ENCODE results near the gene BLM.
A peak's percentile ranks its signal among the peaks of the same experiment; 100 is the strongest.

The BLM gene

DNA sequence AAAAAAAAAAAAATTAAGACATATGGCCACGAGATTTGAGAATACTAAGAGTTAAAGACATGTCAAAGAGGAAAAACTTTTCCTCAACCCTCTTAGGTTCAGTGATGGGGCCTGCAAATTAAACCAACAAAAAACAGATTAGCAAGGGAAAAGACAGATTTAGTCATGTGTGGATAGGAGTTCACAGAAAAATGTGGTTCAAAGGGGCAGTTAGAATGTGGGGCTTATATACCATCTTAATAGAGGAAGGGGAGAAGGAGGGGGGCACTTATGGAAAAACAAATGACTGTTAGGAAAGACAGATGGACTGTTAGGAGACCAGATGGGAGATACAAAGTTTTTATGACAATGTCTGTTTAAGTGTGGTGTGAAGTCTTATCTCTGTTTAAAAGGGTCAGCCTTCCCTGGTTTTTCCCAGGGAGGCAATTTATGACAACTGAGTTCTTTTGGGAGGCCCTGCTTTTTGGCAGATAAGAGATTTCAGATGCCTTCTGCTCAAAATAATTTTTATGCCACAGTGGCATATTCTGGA lies 82.6 kb downstream of the BLM start:
- DNase-seq = no peak

DNA sequence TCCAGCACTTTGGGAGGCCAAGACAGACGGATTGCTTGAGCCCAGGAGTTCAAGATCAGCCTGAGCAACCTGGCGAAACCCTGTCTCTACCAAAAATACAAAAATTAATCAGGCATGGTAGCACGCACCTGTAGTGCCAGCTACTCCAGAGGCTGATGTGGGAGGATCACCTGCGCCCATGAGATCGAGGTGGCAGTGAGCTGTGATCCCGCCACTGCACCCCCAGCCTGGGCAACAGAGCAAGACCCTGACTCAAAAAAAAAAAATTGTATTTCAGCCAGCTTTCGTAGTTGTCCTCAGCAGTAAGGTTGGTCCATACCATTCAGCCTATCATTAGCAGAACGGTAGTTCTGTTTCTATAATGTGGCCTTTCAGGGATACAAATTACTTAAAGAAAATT lies 84.7 kb downstream of the BLM start:
- no peak for DNase-seq

DNA sequence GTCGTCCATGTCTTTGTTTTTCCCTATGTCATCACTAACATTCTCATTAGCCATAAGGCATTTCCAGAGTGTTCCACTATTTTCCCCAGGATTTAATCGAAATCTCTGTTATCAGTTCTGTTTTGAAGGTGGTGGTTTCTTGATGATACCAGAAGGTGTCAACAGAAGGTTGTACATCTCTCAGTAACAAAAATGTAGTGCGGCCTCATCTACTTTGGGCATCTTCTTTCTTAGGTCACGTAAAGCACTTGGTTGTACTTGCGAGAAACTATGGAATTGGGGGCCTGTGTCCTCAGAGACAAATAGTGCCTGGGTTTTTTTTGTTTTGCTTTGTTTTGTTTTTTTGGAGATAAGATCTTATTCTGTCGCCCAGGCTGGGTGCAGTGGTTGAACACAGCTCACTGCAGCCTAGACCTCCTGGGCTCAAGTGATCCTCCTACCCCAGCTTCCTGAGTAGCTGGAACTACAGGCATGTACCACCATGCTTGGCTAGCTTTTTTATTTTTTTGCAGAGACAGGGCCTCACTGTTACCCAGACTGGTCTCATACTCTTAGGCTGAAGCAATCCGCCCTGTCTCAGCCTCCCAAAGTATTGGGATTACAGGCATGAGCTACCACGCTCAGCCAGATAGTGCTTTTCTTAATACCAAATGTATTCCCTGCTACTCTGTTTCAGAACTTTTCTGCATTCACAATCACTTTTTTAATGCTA lies 90.1 kb downstream of the BLM start:
- DNase-seq = no peak

DNA sequence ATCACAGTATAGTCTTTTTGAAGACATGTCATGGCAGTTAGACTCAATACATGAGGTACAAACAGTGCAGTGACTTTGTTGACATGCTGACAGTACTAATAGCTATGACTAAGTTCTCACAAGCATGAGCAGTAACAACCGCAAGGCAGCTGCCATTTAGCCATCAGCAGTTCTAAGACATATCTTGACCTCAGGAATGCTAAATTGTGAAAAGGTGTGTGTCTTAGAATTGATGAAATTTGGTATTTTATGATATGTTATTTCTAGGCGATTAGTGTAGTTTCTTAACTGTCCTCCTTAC lies 90.6 kb downstream of the BLM start:
- DNase-seq = no peak

DNA sequence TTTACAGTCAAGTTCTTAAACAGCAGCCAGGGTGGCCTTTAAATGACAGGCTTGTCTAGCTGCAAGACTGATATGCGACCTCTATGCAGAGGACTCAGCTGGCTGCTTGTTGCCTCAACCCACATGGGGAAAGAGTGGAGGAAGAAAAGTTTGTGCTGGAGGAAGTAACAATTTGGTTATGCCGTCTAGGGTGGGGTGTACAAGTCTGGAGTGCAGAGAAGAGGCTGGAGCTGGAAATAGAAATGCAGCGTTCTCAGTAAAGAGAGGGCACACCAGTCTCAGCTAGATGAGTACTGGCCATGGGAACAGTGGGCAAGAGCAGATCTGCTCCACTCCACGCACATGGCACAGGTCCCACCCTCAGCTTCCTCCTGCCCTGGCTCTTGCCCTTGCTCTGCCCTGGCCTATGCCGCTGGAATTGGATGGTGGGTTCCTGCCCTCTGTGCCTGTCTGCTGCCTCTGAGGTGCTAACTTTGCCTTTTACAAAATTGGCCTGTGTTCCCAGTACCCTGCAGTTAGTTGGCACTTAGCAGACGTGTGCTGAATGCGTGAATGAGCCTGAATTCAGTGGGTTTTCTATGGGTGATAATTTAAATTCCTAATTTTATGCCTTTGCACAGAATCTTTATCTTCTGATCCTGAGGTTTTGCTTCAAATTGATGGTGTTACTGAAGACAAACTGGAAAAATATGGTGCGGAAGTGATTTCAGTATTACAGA lies 91.5 kb downstream of the BLM start:
- no peak for DNase-seq

DNA sequence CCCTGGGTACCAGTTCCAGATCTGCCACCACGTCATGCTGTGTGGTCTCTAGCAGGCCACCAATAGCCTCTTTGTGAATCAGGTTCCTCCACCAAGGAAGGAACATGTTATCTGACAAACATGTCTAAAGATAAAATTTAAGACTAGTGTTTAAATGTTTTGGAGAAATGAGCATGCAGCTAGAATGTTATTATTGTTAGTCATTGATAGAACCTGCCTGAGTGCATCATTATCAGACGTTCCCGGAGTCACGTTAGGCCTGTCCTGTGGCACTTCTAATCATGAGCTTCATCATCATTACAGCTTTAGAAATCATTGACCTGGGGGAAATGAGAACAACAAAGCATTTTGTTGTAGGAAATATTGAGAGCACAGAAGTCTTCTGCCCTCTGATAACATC lies 92.4 kb downstream of the BLM start:
- no peak for DNase-seq

DNA sequence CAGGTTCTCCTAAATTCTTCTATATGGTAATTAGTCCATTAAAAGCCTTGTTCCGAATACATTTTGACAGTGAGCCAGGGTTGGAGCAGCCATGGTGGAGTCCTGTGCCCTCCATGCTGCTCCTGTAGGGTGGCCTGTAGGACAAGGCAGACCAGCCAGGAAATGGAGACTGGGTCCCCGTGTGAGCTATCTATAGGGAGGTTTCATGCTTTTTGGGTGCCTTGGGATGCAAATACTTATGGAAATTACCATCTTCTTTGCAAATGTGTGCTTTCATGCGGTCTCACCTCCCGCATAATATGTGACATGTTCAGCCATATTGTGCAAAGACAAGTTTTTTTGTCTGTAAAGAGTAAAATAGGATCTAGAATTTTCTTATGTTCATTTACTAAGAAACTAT lies 93.2 kb downstream of the BLM start:
- no peak for DNase-seq

DNA sequence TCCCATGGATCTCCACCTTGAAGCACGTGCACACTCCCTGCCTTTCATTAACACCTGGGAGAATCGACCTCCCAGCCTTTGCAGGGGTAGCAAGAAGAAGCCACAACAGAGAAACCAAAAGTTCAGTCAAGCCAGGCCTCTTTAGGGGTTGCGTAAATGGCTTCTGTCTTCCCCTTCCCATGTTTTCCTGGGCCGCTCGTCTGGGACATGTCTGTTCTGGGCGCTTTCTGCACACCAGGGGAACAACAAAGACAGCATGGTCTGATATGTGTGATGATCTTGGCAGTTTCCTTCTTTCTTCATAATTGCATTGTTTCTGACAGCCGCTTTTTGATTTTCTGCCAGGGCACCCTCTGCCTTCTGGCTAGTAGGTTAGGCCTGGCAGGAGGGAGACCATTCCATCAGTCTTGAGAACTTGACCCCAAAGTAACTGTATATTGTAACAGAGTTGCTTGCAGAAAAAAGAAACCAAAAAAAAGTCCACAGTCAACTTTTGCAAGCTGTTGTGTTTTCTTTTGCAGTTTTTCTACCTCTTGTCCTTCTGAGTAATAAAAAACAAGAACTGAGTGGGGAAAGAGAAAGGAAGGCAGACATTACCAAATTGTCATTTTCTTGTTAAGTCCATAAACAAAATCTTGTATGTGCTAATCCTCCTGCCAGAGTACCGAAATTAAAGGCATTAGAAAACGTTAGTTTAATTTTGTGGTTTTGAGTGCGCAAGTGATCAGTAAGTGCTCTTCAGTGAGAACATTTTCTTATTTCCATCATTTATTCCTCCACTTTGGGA lies 95.2 kb downstream of the BLM start:
- DNase-seq = no peak

DNA sequence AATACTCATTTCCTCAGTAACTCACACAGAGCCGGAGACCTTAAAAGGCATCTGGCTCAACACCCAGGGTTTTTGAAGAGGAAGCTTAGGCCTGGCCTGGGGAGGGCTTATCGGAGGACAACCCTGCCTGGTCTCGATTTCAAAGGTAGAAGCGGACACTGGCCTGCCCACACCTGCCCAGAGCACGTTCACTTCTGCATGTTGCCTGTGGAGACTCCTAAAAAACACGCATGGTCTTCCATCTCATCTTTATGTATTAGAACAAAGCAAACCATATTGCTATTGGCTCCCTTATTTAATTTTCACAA lies 95.8 kb downstream of the BLM start:
- no peak for DNase-seq

DNA sequence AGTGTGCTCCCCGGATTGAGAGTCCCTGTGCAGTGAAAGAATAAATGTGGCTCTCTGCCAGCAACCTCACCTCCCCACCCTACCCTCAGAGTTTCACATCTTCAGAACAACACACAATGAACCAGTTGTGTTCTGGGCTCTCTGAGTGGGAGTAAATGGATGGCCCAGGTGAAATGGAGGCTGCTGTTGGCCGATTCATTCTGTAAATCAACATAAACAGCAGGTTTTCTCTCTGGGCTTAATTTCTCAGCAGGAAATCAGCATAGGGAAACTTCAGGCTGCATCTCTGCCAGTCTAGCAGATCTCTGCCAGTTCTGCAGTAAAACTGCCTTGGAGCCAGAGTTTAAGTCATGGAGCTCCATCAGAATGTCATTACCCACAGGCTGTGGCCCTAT lies 96.6 kb downstream of the BLM start:
- DNase-seq = no peak

DNA sequence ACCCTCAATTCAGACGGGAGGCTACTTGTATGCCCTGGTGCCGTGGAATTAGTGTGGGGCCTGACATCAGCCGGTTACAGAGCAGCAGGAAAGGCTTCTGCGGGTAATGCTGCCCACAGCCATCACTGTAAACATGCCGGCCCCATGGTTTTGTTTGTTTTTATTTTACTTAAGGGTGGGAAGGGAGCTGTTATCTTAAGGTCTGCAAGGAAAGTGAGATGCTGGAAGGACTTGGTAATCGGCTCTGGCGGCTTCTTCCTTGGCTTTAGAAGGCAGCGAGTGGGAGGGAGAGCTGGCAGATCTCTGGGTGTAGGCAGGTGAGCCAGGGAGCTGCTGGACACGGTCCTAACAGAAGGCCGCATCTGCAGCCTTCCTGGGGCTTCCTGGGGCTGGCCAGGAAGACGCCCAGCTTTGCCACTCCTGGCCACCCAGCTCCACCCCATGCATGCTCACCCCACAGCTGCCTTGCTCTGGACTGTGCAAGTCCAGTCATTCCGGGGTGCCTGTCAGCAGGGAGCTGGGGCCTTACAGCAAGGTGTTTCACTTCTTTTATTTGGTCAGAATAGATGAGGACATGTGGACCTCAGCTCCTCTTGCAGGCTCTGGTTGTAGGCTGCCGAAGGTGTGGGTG lies 97.2 kb downstream of the BLM start:
- no peak for DNase-seq

DNA sequence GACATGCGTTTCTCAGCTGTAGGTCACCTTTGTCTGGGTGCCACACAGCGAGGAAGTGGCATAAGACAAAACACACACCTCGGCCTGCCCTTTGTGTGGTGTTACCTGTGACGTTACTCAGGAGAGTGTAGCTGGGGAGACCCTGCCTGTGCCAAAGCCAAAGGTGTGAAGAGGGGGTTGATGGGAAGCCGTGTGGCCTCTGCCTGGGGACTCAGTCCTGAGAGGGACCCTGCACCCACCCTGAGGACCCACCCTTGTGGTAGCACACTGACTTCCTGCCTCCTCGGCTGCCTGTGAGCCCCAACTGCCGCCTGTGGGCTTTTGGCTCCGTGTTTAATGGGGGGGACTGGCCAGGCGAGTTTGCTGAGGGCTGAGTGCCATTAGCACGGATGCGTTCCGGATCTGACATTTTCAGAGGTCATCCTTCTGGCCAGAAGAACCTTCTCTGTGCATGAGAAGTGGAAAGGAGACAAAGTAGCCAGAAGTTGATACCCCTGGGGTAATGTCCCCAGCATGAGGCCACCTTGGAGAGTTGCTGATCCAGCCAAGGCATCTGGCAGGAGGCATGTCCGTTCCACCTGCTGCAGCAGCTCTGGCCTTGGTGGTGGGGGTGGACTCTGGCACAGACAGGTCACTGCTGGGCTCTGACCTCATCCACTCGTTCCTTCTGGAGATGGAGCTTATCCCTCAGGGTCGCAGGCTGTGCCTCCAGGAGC lies 99.4 kb downstream of the BLM start:
- DNase-seq = no peak

DNA sequence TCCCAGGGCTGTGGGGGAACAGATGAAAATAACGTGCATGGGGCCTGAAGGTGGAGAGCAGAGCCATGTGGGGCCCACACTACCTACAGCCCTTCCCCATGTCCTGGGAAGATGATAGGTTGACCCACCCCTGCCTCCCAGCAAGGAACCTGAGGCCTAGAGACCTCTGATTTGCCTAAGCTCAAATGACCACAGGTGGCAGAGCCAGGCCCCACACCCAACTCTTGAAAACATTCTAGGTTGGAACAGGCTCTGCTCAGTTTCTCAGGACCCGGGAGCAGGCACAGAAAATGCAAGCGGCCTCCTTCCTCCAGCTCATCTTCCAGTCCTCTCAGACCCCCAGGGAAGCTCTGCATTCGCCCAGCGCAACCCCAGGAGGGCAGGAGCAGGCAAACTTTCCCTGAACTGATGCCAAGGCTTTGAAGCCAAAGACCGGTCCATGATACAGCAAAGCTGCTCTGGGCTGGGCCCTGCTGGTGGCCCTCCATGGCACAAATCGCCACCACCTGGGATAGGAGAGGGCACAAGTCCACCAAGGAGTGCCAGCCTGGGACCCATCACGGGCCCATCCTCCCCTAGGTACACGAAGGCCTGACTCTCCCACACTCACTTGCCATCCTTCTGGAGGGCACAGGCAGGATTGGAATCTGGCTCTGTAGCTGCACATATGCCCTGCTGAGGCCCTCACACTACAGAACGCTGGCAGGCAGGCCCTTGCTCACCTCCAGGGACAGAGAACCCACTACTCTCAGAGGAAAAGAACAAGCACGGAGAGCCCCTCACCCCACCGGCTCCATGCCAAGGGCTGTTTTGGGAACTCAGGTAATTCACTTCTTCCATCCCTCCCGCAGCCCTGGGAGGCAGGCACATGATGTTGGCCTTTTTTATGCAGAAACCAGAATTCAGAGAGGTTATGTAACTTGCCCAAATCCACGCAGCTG lies 100.2 kb downstream of the BLM start:
- DNase-seq = no peak

DNA sequence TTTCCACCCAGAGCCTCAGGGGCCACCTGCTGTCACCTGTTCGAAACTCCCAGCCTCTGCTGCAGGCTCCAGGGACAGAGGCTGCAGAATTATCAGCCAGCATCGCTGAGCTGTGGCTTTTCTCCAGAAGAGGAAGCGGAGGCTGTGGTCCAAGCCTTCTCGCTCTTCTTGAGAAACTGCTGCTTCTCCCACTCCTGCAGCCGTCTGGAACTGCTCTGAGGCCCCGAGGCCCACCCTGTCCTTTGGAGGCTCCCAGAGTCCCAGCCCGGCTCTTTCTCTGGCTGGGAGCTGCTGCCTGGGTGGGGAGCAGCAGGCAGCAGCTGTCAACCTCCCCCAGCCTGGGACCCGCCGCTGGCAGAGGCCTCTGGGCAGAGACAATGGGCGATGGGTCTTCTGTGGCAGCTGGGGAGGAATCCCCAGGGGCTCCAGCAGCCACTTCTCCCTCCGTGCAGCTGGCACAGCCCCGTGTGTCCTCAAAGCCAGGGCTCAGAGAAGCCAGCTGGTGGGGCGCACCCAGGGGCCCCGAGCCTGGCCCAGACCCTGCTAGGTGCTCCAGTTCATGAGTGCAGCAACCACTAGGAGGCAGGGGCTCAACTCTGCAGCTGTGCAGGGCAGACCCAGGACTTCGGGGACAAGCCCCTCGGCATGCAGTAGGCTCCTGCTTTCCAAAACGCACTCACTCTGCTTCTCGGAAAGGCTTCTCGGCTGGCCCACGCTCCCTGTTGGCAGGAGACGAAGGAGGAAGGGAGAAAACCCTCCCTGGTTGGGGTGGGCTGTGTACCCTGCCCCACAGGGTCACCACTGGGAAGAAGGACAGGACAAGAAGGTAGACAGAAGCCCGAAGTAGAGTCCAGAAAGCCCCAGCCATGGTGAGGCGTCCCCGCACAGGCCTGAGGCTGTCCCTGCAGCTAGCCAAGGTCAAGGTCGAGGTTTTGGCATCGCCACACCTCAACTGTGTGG lies 101.4 kb downstream of the BLM start:
- DNase-seq = peak; percentile 94

DNA sequence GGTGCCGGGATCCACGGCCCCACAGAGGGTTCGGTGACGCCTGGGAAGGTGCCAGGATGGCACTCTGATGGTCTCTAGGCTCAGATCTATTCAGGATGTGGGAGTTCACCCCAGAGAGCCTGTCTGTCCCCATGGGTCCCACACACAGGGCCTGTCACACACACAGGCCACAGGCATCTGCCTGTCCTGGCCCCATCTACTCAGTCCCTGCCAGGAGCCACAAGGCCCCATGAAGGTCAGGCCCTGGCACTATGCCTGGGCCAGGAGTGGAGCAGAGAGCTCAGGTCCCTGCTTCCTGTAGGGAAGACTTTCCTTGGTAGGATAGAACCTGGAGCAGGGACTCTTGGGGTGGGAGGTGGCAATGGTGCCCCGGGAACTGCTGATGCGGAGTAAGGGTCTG lies 102.2 kb downstream of the BLM start:
- DNase-seq = no peak

DNA sequence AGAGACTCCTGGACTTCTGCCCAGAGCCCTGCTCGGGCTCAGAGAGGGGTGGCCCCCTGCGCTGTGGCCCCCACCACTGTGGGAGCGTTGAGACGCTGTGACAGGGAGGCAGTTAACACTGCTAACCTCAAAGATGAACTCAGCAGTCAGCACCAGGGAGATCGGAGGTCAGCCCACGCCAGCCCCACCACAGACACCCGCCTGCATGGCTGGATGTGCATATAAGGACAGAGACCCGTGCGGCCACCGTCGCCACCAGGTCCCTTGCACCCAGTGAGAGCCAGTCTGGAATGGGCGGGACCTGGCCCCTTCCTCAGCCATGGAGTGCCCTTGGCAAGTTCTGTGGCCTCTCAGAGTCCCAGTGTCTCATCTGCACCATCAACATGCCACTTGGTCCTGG lies 102.7 kb downstream of the BLM start:
- no peak for DNase-seq

DNA sequence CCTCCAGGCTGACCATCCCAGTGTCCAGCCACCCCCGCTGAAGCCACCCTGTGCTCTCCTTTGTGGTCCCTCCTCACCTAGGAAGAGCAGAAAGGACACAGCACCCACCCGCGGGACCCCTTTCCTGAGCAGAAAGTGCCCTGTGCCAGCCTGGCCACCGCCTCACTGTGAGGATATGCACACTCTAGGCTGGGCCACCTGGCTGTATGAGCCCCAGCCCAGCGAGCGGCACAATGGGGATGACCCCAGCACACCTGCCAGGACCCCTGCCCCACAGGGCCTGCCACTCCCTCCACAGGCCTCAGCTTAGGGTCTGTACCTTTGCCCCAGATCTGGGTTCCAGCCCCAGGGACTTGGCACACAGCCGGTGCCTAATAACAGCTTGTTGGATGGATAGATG lies 103.3 kb downstream of the BLM start:
- no peak for DNase-seq

DNA sequence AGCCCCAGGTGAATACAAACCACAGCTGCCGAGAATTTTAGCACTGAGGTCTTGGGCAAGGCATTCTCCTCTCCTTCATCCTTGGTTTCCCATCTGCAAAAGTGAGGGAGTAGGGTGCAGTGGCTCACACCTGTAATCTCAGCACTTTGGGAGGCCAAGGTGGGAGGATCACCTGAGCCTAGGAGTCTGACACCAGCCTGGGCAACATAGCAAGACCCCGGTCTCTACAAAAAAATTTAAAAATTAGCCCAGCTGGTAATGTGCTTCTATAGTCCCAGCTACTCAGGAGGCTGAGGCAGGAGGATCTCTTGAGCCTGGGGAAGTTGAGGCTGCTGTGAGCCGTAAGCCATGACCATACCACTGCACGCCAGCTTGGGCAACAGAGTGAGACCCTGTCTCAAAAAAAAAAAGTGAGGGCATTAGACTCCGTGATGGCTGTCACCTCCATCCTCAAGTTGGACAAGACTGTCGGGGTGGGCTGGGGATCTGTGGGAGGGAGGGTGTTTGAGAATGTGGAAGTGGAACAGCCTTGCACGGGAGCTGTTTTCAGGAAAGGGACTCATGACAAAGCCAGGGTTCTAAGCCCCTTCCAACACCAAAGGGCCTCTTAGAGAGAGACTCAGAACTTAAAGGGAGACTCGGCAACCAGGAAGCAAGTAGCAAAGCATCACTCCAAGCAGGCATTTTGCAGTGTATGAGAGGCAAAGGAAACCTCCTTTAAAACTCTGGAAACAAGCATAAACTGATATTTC lies 105.2 kb downstream of the BLM start:
- no peak for DNase-seq

DNA sequence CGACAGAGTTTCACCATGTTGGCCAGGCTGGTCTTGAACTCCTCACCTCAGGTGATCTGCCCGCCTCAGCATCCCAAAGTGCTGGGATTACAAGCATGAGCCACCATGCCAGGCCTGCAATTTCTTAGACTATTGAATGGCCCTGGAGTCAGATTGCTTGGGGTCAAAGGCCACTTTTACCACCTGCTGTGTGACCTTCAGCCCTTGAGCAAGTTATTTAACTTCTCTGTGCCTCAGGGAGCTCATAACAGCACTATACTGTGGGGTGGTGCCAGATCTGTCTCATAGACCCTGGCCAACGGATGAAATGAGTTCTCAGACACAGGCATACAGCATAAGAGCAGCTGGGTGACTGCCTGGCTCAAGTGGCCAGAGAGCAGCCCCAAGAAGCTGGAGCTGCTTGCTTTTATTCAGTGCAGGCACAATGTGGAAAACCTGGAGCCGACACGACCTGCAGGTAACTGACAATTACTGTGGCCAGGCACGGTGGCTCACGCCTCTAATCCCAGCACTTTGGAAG lies 106.4 kb downstream of the BLM start:
- DNase-seq = no peak
